GM19455 (cell line): Measurements from ENCODE around the gene ABT1.
"Not testable (repeated sequence)": the region's sequence is repeated elsewhere in the genome, so short reads cannot be mapped to it uniquely, and the experiment has no call there.

Experiments used
- ATAC-seq: cut with Tn5 transposase; IDR thresholded peaks from one replicate; pipeline ENCODE4 v1.9.1; 2021; ENCODE audit not compliant: unreplicated experiment

ABT1 gene

GRCh38 chr6:26596579-26597388 is at the start of gene ABT1:
TSS of gene ABT1 (plus strand) at chr6:26596953. CDS start at chr6:26596983, 30 bp downstream.
- peak; percentile 79 for ATAC-seq

- not testable (repeated sequence) for ATAC-seq
These were observed 49.4 kb upstream of the ABT1 start for GRCh38 chr6:26547363-26547762.

- no peak for ATAC-seq
These were observed 46.3 kb upstream of the ABT1 start for GRCh38 chr6:26550250-26550993.

GRCh38 chr6:26552205-26552604 is 44.5 kb upstream of the ABT1 start:
- ATAC-seq: no peak

- ATAC-seq: no peak
These were observed 44.0 kb upstream of the ABT1 start for GRCh38 chr6:26552640-26553188.

GRCh38 chr6:26553264-26553634 is 43.5 kb upstream of the ABT1 start:
- ATAC-seq: peak; percentile 31

- no peak for ATAC-seq
These were observed 42.9 kb upstream of the ABT1 start for GRCh38 chr6:26553635-26554446.

GRCh38 chr6:26554447-26554696 is 42.4 kb upstream of the ABT1 start:
- ATAC-seq: no peak

- no peak for ATAC-seq
These were observed 41.9 kb upstream of the ABT1 start for GRCh38 chr6:26554697-26555504.

GRCh38 chr6:26555505-26556262 is 41.1 kb upstream of the ABT1 start:
- no peak for ATAC-seq

GRCh38 chr6:26556263-26557070 is 40.3 kb upstream of the ABT1 start:
- no peak for ATAC-seq

- ATAC-seq: no peak
These were observed 35.0 kb upstream of the ABT1 start for GRCh38 chr6:26561533-26562466.

GRCh38 chr6:26563488-26563887 is 33.3 kb upstream of the ABT1 start:
- ATAC-seq: no peak

GRCh38 chr6:26568601-26569432 is 27.9 kb upstream of the ABT1 start:
- ATAC-seq: peak; percentile 77

- ATAC-seq: no peak
These were observed 27.4 kb upstream of the ABT1 start for GRCh38 chr6:26569433-26569764.

GRCh38 chr6:26570027-26570809 is 26.5 kb upstream of the ABT1 start:
- ATAC-seq: no peak
